DMS114 treated with DMSO at 0.1 percent for 48 hours (cell line): ENCODE results near the gene TFDP1.
"Not testable (repeated sequence)": the region's sequence is repeated elsewhere in the genome, so short reads cannot be mapped to it uniquely, and the experiment has no call there.

Experiments
- DNase-seq: peaks from one replicate; lab custom pipeline; 2025; ENCODE audit not compliant: unreplicated experiment; lab: John Stamatoyannopoulos, UW

TFDP1 gene

DNA sequence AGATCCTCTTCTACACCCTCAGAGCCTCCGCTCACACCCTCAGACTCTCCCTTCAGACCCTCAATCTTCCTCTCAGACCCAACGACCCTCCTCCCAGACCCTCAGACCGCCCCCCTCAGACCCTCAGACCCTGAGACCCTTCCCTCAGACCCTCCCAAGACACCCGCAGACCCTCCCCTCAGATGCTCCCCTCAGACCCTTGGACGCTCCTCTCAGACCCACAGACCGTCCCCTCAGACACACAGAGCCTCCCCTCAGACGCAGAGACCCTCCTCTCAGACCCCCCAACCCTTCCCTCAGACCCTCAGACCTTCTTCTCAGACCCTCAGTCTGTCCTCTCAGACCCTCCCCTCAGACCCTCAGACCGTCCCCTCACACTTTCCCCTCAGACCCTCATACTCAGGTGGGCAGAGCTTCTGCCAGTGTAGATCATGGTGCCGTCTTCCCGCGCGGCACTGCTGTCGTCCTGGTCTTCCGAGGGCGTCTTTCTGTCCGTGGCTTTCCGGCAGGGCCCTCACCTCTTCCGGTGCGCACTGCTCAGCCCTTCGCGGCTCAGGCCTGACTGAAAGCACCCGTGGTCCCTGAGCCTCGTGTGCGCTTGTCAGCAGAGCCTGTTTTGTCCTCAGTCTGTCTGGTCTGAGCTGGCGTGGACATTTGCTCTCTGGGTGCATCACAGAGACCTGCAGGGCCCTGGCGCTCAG is 18.9 kb upstream of the TFDP1 start:
- no peak for DNase-seq

DNA sequence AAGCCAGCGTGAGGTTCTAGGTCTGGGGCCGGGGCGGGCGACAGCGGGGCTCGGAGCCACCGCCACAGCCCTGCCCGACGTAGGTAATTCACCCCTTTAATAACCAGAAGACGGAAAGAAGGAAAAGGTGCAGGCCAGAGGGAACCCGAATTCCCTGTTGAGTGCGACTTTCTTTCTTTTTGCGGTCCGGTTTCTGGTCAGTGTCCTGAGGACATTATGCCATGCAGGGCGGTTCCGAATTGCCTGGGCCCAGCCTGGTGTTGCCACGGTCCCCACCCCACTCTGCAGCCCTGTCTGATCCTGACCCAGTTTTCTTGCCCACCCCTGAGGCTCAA is 18.4 kb upstream of the TFDP1 start:
- DNase-seq: no peak

DNA sequence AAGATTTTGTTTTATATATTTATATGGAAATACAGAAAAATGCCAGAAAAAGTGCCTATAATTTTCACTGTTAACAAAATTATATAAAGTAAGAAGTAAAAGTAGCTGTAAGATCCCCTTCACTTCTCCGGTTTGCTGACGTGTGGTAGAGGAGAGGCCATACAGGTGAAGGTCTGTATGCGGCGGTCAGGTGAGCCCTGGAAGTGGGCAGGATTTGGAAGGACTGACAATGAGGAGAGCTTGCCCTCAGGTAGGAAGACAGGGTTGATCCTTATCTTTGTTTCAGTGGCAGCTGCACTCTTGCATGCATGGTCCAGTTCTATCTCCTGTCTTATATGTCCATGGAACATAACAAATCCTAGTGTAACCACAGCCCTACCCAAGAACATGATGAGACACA is 16.9 kb upstream of the TFDP1 start:
- DNase-seq: no peak

DNA sequence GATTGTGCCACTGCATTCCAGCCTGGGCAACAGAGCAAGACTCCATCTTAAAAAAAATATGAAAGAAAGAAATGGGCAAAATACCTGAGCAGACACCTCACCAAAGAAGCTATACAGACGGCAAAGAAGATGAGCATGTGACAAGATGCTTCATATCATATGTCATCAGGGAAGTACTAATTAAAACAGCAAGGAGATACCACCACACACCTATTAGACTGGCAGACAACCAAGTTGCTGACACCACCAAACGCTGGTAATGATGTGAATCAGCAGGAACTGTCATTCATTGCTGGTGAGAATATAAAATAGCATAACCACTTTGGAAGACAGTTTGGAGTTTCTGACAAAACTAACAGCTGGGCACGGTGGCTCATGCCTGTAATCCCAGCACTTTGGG is 11.5 kb upstream of the TFDP1 start:
- no peak for DNase-seq

DNA sequence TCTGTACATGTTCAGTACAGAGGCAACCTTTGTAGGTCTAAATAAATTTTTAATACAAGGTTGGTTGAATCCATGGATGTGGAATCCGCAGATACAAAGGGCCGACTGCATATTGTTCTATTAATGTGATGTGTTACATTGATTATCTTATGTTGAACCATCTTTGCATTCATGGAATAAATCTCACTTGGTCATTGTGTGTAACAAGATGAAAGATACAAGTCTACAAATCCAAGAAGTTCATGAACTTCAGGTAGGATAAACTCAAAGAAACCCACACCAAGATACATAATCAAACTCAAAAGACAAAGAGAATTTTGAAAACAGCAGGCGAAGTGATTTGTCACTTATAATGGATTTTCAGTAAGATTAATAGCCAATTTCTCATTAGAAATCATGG is 8.0 kb upstream of the TFDP1 start:
- DNase-seq: no peak

DNA sequence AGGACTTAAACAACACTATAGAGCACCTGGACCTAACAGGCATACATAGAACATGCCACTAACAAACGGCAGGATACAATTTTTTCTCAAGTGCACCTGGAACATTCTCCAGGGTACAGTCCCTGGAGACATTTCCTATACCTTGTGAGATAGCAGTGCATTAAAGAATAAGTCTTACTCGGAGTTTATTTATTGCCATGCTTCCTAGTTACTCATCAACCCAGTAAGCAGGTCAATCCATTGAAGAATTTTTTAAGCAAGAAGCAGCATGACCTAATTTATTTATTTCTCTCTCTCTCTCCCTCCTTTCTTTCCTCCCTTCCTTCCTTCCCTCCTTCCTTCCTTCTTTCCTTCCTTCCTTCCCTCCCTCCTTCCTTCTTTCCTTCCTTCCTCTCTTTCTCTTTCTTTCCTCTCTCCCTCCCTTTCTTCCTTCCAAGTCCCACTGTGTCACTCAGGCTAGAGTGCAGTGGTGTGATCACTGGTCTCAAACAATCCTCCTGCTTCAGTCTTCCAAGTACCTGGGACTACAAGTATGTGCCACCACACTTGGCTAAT is 6.6 kb upstream of the TFDP1 start:
- no peak for DNase-seq

DNA sequence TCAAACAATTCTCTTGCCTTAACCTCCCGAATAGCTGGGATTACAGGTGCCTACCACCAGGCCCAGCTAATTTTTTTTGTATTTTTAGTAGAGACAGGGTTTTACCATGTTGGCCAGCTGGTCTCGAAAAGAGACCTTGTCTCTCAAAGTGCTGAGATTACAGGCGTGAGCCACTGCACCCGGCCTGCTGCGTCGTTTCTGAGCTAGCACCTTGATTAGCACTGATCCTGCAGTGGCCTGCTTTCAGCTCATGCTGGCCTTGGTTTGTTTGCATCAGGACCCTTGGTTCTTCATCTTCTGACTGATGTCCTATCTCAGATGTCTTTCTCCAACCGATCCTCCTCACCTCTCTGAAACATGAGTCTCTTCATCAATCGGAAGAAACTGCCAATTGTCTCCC is 4.9 kb upstream of the TFDP1 start:
- DNase-seq: no peak

DNA sequence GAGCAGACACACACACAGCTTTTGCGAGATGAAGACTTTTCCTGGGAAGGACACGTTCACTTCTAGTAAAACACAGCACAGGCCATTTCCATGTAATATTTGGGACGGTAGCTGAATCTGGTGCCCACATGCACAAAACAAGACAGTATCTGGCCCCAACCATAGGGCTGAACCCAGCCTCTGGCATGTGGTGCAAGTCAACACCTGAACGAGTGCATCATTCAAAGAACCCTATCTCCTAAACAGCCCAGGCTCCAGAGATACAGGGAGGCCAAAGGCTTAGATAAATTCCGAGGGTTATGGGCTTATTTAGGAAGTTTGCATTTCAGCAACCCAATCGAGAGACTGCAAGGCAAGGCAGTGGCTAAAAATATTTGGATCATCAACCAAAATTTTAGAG is 2.7 kb upstream of the TFDP1 start:
- no peak for DNase-seq

DNA sequence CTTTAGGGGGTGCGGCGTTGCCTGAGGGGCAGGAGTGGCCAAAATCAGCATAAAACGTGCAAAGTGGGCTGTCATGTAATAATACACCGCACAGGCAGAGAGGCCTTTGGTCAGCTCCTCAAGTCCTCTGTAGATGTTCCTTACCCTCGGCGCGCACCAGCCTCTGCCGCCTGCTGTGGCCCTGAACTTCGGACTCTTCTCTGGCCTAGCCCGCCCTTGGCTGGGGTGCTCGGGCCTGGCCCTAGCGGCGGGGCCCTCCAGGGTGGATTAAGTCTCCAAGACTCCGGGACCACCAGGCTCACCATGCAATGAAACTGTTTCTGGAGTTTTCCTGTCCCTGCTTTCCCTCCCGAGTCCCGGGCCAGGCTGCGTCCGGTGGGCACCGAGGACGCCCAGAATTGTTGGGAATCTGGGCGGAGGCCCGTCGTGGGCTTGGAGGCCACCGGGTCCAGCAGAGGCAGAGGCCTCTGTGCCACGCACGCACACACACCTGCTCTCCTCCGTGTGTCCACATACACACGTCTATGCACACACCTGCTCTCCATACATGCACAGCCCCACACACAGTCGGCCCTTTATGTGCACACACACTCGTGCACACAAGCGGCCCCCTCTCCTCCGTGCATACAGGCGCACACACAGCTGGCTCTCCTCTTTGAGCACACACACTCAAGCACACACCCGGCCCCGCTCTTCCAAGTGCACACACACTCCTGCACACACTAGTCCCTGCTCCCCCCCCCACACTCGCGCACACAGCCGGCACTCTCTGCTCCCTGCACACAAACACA is 1.5 kb upstream of the TFDP1 start:
- no peak for DNase-seq

DNA sequence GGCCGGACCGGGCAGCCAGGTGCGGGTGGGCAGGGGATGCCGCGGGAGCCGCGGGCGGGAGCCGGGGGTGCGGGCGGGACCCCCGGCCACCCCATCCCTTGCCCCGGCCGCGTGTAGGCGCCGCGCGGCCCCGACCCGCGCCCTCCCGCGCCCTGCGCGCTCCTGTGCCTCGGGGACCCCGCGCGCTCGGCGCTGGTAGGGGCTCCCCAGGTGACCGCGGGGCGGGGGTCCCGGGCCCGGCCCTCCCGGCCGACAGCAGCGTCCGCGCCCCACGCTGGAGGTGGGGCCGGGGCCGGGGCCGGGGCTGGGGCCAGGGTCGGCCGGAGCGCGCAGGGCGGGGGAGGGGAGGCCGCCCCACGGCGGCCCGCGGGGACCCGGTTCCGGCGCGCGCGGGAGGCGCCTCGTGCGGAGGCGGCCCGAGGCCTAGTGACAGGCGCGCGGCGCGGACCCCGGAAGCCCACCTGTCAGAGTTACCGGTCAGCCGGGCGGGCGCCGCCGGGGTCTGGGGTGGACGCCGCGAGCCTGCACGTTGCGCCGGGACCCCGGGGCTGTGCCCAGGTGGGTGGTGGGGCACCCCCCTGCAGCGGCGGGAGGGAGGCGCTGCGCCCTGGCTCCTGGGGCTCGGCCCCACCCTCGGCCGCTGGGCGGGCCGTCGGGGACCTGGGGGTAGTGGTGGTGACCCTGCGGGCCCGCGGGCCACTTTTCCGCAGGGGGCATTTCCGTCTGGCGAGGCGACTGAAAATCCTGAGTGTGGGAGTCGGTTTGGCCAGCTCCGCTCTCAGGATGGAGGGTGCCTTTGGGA is 518 bp downstream of the TFDP1 start:
- DNase-seq: no peak

DNA sequence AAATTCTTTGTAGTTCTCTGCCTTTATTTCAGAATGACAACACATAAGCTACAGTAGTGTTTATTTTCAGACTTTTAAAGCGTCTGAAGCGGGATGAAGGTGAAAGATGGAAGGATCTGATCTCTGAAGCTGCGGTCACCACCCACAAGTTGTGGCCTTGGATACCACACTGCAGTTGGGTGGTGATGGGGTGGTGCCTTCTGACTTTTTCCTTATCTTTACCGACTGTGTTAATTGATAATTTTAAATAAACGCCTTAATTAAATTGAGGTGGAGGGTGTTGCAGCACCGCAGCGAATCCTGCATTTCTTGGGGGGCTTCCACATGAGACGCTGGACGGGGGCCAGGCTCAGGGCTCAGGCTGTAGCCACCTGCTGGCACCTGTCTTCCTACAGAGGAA is 1.3 kb downstream of the TFDP1 start:
- DNase-seq: no peak

DNA sequence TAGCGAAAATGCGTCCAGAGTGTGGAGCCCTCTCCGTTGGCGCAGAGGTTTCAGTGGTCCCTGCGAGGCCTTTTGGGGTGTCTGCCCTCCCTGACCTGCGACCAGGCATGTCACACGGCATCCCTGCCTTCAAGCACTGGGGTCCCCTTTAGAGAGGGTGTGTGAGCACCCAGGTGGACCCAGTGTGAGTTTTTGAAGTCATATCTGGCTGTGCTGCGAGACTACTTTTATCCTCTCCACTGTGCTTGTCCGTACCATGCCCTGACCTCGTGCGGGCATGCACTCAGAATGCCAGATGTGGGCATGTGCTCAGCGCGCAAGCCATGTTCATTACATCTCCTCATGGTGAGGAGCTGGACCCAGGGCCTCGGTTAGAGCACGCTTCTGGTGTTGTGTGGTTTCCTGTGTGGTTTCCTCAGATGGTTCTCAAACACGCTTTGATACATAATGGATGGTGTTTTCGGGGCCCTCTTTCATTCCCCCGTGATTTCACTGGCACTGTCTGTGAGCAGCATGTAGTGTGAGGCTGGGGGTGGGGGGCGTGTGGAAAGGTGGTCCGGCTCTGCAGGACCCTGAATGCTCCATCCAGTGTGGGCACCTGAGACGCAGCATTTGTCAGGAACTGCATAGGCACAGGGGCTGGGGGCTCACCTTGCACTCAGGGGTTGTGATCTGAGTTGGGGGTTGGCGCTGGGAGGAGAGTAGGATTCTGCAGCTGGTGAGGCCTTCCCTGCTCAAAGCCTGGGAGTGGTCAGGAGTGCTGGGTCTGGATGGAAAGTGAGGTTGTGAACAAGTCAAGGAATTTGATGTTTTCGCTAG is 2.3 kb downstream of the TFDP1 start:
- DNase-seq: no peak

DNA sequence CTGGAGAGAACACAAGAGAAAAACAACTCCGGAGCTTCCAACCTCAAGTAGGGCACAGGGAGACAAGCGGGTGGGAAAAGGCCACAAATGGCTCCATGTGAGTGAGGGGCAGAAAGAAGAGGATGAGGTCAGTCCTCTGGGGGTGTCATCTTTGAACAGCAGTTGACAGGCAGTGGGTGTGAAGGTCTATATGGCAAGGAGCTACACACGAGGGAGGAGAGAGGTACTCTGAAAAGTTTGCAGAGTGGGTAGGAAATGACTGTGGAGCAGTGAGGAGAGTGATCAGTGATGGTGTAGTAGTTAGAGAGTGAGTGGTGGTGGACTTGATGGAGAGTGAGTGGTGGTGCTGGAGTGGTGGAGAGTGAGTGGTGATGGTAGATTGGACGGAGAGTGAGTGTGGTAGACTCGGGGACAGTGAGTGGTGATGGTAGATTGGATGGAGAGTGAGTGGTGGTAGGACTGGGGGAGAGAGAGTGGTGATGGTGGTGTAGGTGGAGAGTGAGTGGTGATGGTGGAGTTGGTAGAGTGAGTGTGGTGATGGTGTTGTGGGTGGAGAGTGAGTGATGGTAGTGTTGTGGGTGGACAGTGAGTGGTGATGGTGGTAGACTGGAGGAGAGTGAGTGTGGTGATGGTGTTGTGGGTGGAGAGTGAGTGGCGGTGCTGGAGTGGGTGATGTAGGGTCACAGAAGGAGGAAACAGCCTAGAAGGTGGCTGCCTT is 4.0 kb downstream of the TFDP1 start:
- no peak for DNase-seq

DNA sequence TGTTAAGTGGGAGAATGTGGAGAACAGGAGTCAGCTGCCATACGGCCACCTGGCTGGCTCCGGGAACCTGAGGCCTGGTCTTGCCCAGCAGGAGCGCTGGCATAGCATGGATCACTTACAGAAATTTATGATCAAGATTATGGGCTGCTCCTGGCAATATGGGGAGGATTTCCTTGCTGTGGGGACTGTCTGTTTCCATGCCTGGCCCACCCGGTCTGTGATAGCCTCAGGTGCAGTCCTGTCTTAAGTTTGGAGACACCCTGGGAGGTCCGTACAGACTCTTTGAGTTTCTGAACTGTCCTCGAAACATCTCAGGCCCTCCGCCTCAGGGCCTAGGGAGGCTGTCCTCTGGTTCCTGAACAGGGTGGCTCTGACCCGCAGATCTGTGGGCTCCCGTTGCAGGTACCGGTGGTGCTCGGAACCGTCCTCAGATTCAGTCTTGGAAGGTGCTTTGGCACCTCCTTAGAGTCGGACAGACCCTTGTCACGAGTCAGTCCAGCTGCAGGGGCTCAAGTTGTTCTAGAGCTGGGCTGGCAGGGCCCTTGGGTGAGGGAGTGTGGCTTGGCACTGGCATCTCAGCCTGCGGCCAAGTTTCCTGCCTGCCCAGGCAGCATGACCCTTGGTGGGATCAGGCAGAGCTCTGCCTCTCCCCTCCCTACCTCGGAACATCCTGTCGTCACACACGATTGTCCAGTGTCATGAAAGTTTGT is 4.9 kb downstream of the TFDP1 start:
- no peak for DNase-seq

DNA sequence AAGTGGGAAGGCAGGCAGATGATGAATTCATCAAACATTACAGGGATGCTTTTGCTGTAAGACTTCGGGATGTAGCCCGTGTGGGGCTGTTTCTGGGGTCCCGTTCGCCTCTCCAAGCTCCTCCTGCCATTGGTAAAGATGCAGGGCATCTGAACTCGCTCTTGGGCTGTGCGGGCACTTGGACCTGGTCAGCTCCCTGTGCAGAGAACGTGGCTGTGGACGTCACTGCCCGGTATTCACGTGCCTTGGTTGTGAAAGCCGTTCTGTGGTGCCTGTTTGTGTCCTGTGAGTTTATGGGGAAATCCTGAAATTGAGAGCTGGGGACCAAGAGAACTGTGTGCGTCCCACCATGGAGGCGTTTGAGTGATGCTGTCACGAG is 5.4 kb downstream of the TFDP1 start:
- no peak for DNase-seq

DNA sequence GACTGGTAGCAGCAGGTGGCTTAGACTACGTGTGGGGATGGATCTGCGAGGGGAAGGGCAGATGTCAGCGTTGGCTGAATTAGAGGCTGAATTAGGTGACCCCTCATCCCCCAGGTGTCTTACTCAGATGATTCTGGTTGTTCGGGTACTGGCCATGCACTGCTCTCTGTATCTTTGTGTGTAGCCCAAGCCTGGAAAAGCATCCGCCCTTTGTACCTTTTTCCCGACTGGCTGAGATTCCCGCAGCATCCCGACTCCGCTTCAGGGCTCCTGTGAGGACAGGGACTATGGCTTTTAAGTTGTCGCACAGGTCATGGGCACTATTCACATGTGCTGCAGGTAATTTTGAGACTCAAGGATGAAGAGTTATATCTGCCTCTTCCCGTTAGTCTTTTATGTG is 7.2 kb downstream of the TFDP1 start:
- no peak for DNase-seq

DNA sequence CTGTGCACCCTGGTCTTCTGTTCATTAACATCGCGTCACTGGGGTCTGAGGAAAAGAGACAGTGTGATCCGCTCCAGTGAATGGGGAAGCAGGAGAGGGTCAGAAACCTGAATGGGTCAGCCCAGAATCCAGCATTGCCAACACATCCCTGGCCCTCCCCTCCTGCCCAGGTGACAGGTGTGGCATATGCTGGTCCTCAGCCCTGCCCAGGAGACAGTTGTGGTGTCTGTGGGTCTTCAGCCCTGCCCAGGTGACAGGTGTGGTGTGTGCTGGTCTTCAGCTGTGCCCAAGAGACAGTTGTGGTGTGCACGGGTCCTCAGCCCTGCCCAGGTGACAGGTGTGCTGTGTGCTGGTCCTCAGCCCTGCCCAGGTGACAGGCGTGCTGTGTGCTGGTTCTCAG is 8.0 kb downstream of the TFDP1 start:
- no peak for DNase-seq

DNA sequence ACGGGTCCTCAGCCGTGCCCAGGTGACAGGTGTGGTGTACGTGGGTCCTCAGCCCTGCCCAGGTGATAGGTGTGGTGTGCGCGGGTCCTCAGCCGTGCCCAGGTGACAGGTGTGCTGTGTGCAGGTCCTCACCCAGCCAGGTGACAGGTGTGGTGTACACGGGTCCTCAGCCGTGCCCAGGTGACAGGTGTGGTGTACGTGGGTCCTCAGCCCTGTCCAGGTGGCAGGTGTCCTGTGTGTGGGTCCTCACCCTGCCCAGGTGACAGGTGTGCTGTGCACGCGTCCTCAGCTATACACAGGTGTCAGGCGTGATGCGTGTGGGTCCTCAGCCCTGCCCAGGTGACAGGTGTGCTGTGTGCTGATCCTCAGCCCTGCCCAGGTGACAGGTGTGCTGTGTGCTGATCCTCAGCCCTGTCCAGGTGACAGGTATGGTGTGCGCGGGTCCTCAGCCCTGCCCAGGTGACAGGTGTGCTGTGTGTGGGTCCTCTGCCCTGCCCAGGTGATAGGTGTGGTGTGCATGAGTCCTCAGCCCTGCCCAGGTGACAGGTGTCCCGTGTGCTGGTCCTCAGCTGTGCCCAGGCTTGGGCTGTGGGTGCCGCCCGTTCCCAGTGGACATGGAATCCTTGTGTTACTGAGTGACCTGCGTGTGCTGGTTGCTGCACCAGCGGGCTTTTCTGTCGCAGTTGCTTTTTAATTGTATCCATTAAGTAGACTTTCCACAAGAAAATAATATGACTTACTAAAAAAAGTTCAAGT is 9.7 kb downstream of the TFDP1 start:
- not testable (repeated sequence) for DNase-seq

DNA sequence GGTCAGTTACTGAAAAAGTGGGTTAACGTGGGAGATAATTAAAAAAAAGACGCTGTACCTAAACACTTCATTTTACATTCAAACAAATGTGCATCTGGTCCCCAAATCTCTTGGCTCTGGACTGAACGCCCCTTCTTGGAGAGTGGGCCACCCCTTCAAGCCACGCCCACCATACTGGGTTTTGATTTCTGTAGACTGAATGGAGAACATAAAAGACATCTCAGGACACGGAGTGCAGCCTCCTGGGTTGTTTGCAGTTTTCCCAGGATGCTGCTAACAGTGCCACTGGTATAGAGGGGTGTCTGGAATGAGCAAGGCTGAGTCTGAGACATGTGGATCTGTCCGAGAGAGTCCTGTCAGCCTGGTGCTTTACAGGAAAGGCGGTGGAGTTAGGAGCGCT is 10.6 kb downstream of the TFDP1 start:
- DNase-seq: no peak
